Endothelial cell of umbilical vein (primary cell): ENCODE data around the gene MLX. TPM values are rescaled to one million over a fixed set of nuclear protein-coding genes. Genes with fewer than 3 reads are reported as not detected.

Source experiments
- BruUV-seq: library from RNA; stranded (reverse); fragments of 400-500 nt; replicated peaks from 2 replicates; lab custom pipeline; 2021; lab: Mats Ljungman, UMichigan
- CTCF ChIA-PET: fragments of 300-600, 350-600 bp; sonication (Branson Sonifier 250); formaldehyde crosslinking; loops from one replicate; lab custom pipeline; 2021; ENCODE audit warnings: antibody characterized with exemption, inconsistent platforms; lab: Charles Lee
- POLR2A ChIA-PET: fragments of 300-600, 350-600 bp; sonication (Branson Sonifier 250); formaldehyde crosslinking; loops from one replicate; lab custom pipeline; 2021; ENCODE audit warnings: antibody characterized with exemption, inconsistent platforms; lab: Charles Lee
- DNase-seq: peaks from one replicate; pipeline ENCODE4 v3.0.0-alpha.2; 2011; ENCODE audit warnings: low read depth, low spot score
- FAIRE-seq: peaks from 2 replicates; lab custom pipeline; 2011; peaks lifted over from hg19 to GRCh38; lab: Jason Lieb, UNC
- H2AFZ ChIP-seq: 2 replicates; pipeline ENCODE4 v1.6.0; 2012; ENCODE audit warnings: low read depth, low read length, control low read depth, inconsistent platforms
- H3K27ac ChIP-seq: 2 replicates; pipeline ENCODE4 v1.5.1; 2011; ENCODE audit warnings: low read depth, mild to moderate bottlenecking, control low read depth, low read length, moderate library complexity; ENCODE audit not compliant: insufficient read depth
- H3K27me3 ChIP-seq, 2 experiments: 2 replicates each; pipeline versions ENCODE4 v1.6.0 to v1.6.1; 2011; ENCODE audit warnings: low read length in 2 of 2, mixed read lengths in 1 of 2; ENCODE audit not compliant: control insufficient read depth in 2 of 2, insufficient read depth in 2 of 2
- H3K36me3 ChIP-seq, 2 experiments: 2 replicates in 1 of 2; 3 replicates in 1 of 2; pipeline ENCODE4 v1.5.1; 2011; ENCODE audit warnings: low read length in 2 of 2, mild to moderate bottlenecking in 1 of 2, moderate library complexity in 1 of 2; ENCODE audit not compliant: control insufficient read depth in 2 of 2, insufficient read depth in 2 of 2; ENCODE audit errors: extremely low read depth in 1 of 2
- H3K4me1 ChIP-seq: 3 replicates; pipeline ENCODE4 v1.5.1; 2011; ENCODE audit warnings: mild to moderate bottlenecking, low read length; ENCODE audit not compliant: control insufficient read depth, insufficient read depth; ENCODE audit errors: extremely low read depth
- H3K4me2 ChIP-seq: 2 replicates; pipeline ENCODE4 v1.6.1; 2011; ENCODE audit warnings: low read length, control low read depth, mixed read lengths; ENCODE audit not compliant: insufficient read depth
- H3K4me3 ChIP-seq, 3 experiments: fragments of 200-600 bp in 1 of 3; sonication (generic), shearing (Covaris generic) in 1 of 3; replicated peaks in 1 of 3; 2 replicates each; pipeline ENCODE4 v1.5.1; 2011 to 2016; ENCODE audit warnings: control low read depth in 3 of 3, low read length in 3 of 3, mild to moderate bottlenecking in 2 of 3, inconsistent platforms in 1 of 3, low read depth in 1 of 3, moderate library complexity in 1 of 3; ENCODE audit not compliant: insufficient read depth in 1 of 3
- H3K79me2 ChIP-seq: 2 replicates; pipeline ENCODE4 v1.6.0; 2012; ENCODE audit warnings: low read length, inconsistent platforms; ENCODE audit not compliant: control insufficient read depth, insufficient read depth
- H3K9ac ChIP-seq: replicated peaks from 2 replicates; pipeline ENCODE3; 2011; ENCODE audit warnings: low read length, control low read depth; ENCODE audit not compliant: insufficient read depth; ENCODE audit errors: extremely low read depth
- H3K9me1 ChIP-seq: replicated peaks from 3 replicates; pipeline ENCODE4 v1.6.0; 2011; ENCODE audit warnings: mild to moderate bottlenecking, low read length; ENCODE audit not compliant: control insufficient read depth, insufficient read depth; ENCODE audit errors: extremely low read depth
- H3K9me3 ChIP-seq: replicated peaks from 2 replicates; pipeline ENCODE4 v1.5.1; 2012; ENCODE audit warnings: low read length, inconsistent platforms; ENCODE audit not compliant: control insufficient read depth, insufficient read depth
- H4K20me1 ChIP-seq: replicated peaks from 2 replicates; pipeline ENCODE3; 2011; ENCODE audit warnings: mild to moderate bottlenecking, low read length; ENCODE audit not compliant: control insufficient read depth, insufficient read depth; ENCODE audit errors: extremely low read depth
- CTCF ChIP-seq, 2 donors: IDR thresholded peaks; 1 replicate in 1 of 2; 2 replicates in 1 of 2; pipeline ENCODE4 v1.5.1; 2011; ENCODE audit warnings: low read length in 2 of 2, mild to moderate bottlenecking in 2 of 2, moderate library complexity in 2 of 2, control low read depth in 1 of 2, inconsistent platforms in 1 of 2, low read depth in 1 of 2; ENCODE audit not compliant: insufficient read depth in 1 of 2; ENCODE audit errors: extremely low read depth in 1 of 2
- EZH2 ChIP-seq: IDR thresholded peaks from 2 replicates; pipeline ENCODE4 v1.6.1; 2012; ENCODE audit warnings: borderline replicate concordance, low read depth, mild to moderate bottlenecking, moderate library complexity, low read length, inconsistent platforms; ENCODE audit not compliant: severe bottlenecking
- FOS ChIP-seq: IDR thresholded peaks from 2 replicates; pipeline ENCODE4 v1.6.1; 2011; ENCODE audit warnings: mild to moderate bottlenecking, low read length, moderate library complexity, borderline replicate concordance; ENCODE audit not compliant: insufficient read depth
- GATA2 ChIP-seq: IDR thresholded peaks from 2 replicates; pipeline ENCODE4 v1.7.0; 2011; ENCODE audit warnings: low read depth, mild to moderate bottlenecking, moderate library complexity, mixed read lengths, low read length; ENCODE audit not compliant: insufficient read length, insufficient read depth
- JUN ChIP-seq: IDR thresholded peaks from 2 replicates; pipeline ENCODE4 v1.6.1; 2011; ENCODE audit warnings: borderline replicate concordance, low read depth; ENCODE audit not compliant: insufficient read length, insufficient read depth
- MAX ChIP-seq: IDR thresholded peaks from 2 replicates; pipeline ENCODE4 v1.6.1; 2011; ENCODE audit not compliant: insufficient read depth, insufficient read length
- MYC ChIP-seq: IDR thresholded peaks from one replicate; pipeline ENCODE4 v1.6.1; 2011; ENCODE audit warnings: mild to moderate bottlenecking, low read depth, low read length
- POLR2A ChIP-seq: IDR thresholded peaks from 2 replicates; pipeline ENCODE4 v1.6.1; 2012; ENCODE audit warnings: low read depth, mild to moderate bottlenecking, control low read depth, low read length
- POLR2AphosphoS5 ChIP-seq: IDR thresholded peaks from 2 replicates; pipeline ENCODE4 v1.6.1; 2012; ENCODE audit warnings: low read depth, mild to moderate bottlenecking, control low read depth, low read length, moderate library complexity; ENCODE audit not compliant: insufficient read depth
- dilution Hi-C: fragments of 300-500 bp; cut with MboI; formaldehyde crosslinking; loops from one replicate; pipeline ENCODE4 v1.15.0; 2019; ENCODE audit warnings: low sequenced_read_pairs; ENCODE audit not compliant: extremely low pct_ligation_motif_present
- intact Hi-C: fragments of 100-400 bp; cut with micrococcal nuclease; formaldehyde crosslinking; loops from one replicate; pipeline ENCODE4 v1.10.0; 2022
- polyA plus RNA-seq, 4 experiments: library from polyadenylated mRNA; depleted of rRNA in 3 of 4; stranded (reverse) in 3 of 4; unstranded in 1 of 4; fragments of >200 nt; gene quantifications; 2 replicates each; pipeline versions ENCODE4 v1.2.1 to v1.2.3, GENCODE V29; 2011 to 2012; ENCODE audit warnings: missing spikeins in 1 of 4
- total RNA-seq: library from RNA; stranded (reverse); gene quantifications from 2 replicates; pipeline ENCODE4 v1.2.3, GENCODE V29; 2021

The MLX gene
- total and polyA plus RNA-seq, 2 donors (not counting 3 experiments of a cell fraction or from before 2014, with no cell fraction given), result 40.3 to 42.7 TPM

- TSS peak; percentile 45 for BruUV-seq
- Histone ChIP-seq H3K9me3 (no peaks in the 10 kb centered on the region), H3K9ac (peak overlapping the region; percentile 97), H3K9me1 (no peaks in the 10 kb centered on the region), H4K20me1 (no peaks in the 10 kb centered on the region), H3K27ac (peak overlapping the region; percentile 100), H3K4me3 (peak overlapping the region in 1 of 3 experiments; percentile 20), H3K79me2 (no peaks in the 10 kb centered on the region), H3K27me3 (no peaks in the 10 kb centered on the region), H3K36me3 (no peaks in the 10 kb centered on the region), H2AFZ (no peak overlapping the region), H3K4me1 (peaks cover 58% of the 10 kb centered on the region), H3K4me2 (peak overlapping the region; percentile 48)
- DNase-seq (peak; percentile 98), FAIRE-seq (peak; percentile 98)
- dilution Hi-C loops (loop anchor here (25.0 kb wide), 1 partner anchor 183 kb away; no protein-coding TSS in a partner anchor), intact Hi-C loops (loop anchor here (1.0 to 10.0 kb wide), 3 partner anchors 97 to 495 kb away; partner anchors contain the start of genes CAVIN1 and NKIRAS2)
- TF ChIP-seq MAX, result peak; percentile 74
- TF ChIP-seq CTCF (IDR thresholded peaks at IDR 0.05; ENCODE audit: extremely low read depth in 1 of 2, insufficient read depth in 1 of 2, low read depth in 1 of 2, low read length in 2 of 2), result no peak
- TF ChIP-seq POLR2A, result peak; percentile 60
- peak; percentile 78 for TF ChIP-seq FOS
- peak; percentile 39 for TF ChIP-seq GATA2
- peak; percentile 78 for TF ChIP-seq POLR2AphosphoS5
- TF ChIP-seq MYC, result peak; percentile 69
- TF ChIP-seq EZH2, result no peak
- TF ChIP-seq JUN, result peak; percentile 73
- CTCF ChIA-PET, result interaction anchor here (0.6 to 5.4 kb wide), 22 partner anchors 7 to 335 kb away, joined by 3 to 190 read pairs (median 5); partner anchors contain the start of genes CAVIN1, NAGLU and STAT3
- POLR2A ChIA-PET, result interaction anchor here (0.9 to 4.5 kb wide), 11 partner anchors 16 to 208 kb away, joined by 4 to 38 read pairs (median 7); partner anchors contain the start of genes CAVIN1, NAGLU and STAT3
Observed at GRCh38 chr17:42519546-42520491, 47.1 kb upstream of the MLX start.
